H1 (cell line): ENCODE measurements around the gene CALU. TPM values are rescaled to one million over a fixed set of nuclear protein-coding genes. Genes with fewer than 3 reads are reported as not detected.

Experiments used
- CTCF ChIA-PET: fragments of 300-600 bp; sonication (Branson Sonifier 250); formaldehyde crosslinking; loops from one replicate; lab custom pipeline; 2021; ENCODE audit not compliant: partially characterized antibody; lab: Charles Lee
- POLR2A ChIA-PET: fragments of 300-600 bp; sonication (Branson Sonifier 250); formaldehyde crosslinking; loops from one replicate; lab custom pipeline; 2021; ENCODE audit warnings: inconsistent platforms; ENCODE audit not compliant: partially characterized antibody; lab: Charles Lee
- DNase-seq, 2 experiments: peaks; one replicate each; pipeline versions ENCODE4 v3.0.0 to v3.0.0-alpha.2; 2010 to 2022; ENCODE audit warnings: low spot score in 2 of 2, low read depth in 1 of 2, mixed read lengths in 1 of 2
- FAIRE-seq: peaks from 2 replicates; lab custom pipeline; 2011; peaks lifted over from hg19 to GRCh38; lab: Jason Lieb, UNC
- H2AFZ ChIP-seq: 2 replicates; pipeline ENCODE4 v1.8.1; 2012; ENCODE audit warnings: low read length, inconsistent platforms
- H2AK5ac ChIP-seq: 2 replicates; pipeline ENCODE4 v1.6.1; 2013; ENCODE audit warnings: low read depth, low read length
- H2BK120ac ChIP-seq: replicated peaks from 2 replicates; pipeline ENCODE3; 2013; ENCODE audit warnings: low read depth, low read length, inconsistent platforms
- H2BK12ac ChIP-seq: 2 replicates; pipeline ENCODE4 v1.6.1; 2013; ENCODE audit warnings: low read depth, low read length
- H2BK15ac ChIP-seq: 2 replicates; pipeline ENCODE4 v1.6.1; 2013; ENCODE audit warnings: low read length
- H2BK20ac ChIP-seq: 2 replicates; pipeline ENCODE4 v1.6.1; 2013; ENCODE audit warnings: low read length
- H2BK5ac ChIP-seq: 2 replicates; pipeline ENCODE4 v1.6.1; 2013; ENCODE audit warnings: low read depth, low read length
- H3K14ac ChIP-seq: 2 replicates; pipeline ENCODE4 v1.6.1; 2013; ENCODE audit warnings: inconsistent platforms; ENCODE audit not compliant: insufficient read length
- H3K18ac ChIP-seq: 2 replicates; pipeline ENCODE4 v1.6.1; 2013; ENCODE audit warnings: low read length; ENCODE audit errors: extremely low read depth
- H3K23ac ChIP-seq: 2 replicates; pipeline ENCODE4 v1.6.1; 2013; ENCODE audit warnings: inconsistent platforms; ENCODE audit not compliant: insufficient read length
- H3K23me2 ChIP-seq: 2 replicates; pipeline ENCODE4 v1.6.1; 2013; ENCODE audit warnings: low read depth, low read length
- H3K27ac ChIP-seq: 2 replicates; pipeline ENCODE4 v1.6.1; 2011; ENCODE audit warnings: low read depth, low read length, inconsistent platforms
- H3K27me3 ChIP-seq, 4 experiments: replicated peaks in 1 of 4; 1 replicate in 1 of 4; 2 replicates in 3 of 4; pipeline versions ENCODE4 v1.6.1 to v1.8.1; 2011 to 2013; ENCODE audit warnings: low read length in 3 of 4, mild to moderate bottlenecking in 3 of 4, inconsistent platforms in 2 of 4, mixed read lengths in 2 of 4, moderate library complexity in 1 of 4; ENCODE audit not compliant: control insufficient read depth in 3 of 4, insufficient read depth in 3 of 4; ENCODE audit errors: extremely low read depth in 1 of 4
- H3K36me3 ChIP-seq, 4 experiments: 2 replicates each; pipeline versions ENCODE4 v1.6.1 to v1.8.1; 2011 to 2013; ENCODE audit warnings: mild to moderate bottlenecking in 4 of 4, low read length in 3 of 4, moderate library complexity in 2 of 4, control low read depth in 1 of 4, inconsistent platforms in 1 of 4; ENCODE audit not compliant: insufficient read depth in 4 of 4, control insufficient read depth in 2 of 4
- H3K4ac ChIP-seq: replicated peaks from 2 replicates; pipeline ENCODE3; 2013; ENCODE audit warnings: low read length, low read depth, mixed read lengths, inconsistent platforms; ENCODE audit not compliant: insufficient read length
- H3K4me1 ChIP-seq, 4 experiments: replicated peaks in 1 of 4; 1 replicate in 1 of 4; 2 replicates in 3 of 4; pipeline versions ENCODE4 v1.6.1 to v1.8.1; 2011 to 2013; ENCODE audit warnings: low read length in 3 of 4, inconsistent platforms in 2 of 4, mixed read lengths in 1 of 4; ENCODE audit not compliant: insufficient read depth in 4 of 4, control insufficient read depth in 3 of 4
- H3K4me2 ChIP-seq, 2 experiments: 2 replicates each; pipeline versions ENCODE4 v1.6.1 to v1.8.1; 2011 to 2013; ENCODE audit warnings: low read depth in 2 of 2, low read length in 2 of 2, control low read depth in 1 of 2, inconsistent platforms in 1 of 2, mild to moderate bottlenecking in 1 of 2; ENCODE audit not compliant: insufficient read depth in 1 of 2
- H3K4me3 ChIP-seq, 4 experiments: fragments of 200-600, 300-600 bp in 1 of 4; sonication (generic), shearing (Covaris generic), sonication (Bioruptor Twin) in 1 of 4; 2 replicates each; pipeline versions ENCODE4 v1.5.1 to v1.8.1; 2011 to 2016; ENCODE audit warnings: low read length in 4 of 4, low read depth in 3 of 4, control low read depth in 2 of 4, inconsistent platforms in 2 of 4, mild to moderate bottlenecking in 2 of 4, mixed read lengths in 1 of 4, moderate library complexity in 1 of 4; ENCODE audit not compliant: insufficient read depth in 2 of 4; ENCODE audit errors: extremely low read depth in 1 of 4
- H3K56ac ChIP-seq: replicated peaks from 2 replicates; pipeline ENCODE3; 2013; ENCODE audit warnings: low read depth, mild to moderate bottlenecking, mixed read lengths, low read length, inconsistent platforms; ENCODE audit not compliant: insufficient read length
- H3K79me1 ChIP-seq: 2 replicates; pipeline ENCODE4 v1.6.1; 2013; ENCODE audit warnings: low read depth, low read length, control low read depth
- H3K79me2 ChIP-seq, 2 experiments: 2 replicates each; pipeline versions ENCODE4 v1.6.1 to v1.8.1; 2012 to 2013; ENCODE audit warnings: low read length in 2 of 2, mild to moderate bottlenecking in 2 of 2, inconsistent platforms in 1 of 2; ENCODE audit not compliant: insufficient read depth in 2 of 2, control insufficient read depth in 1 of 2
- H3K9ac ChIP-seq, 4 experiments: replicated peaks in 1 of 4; 1 replicate in 1 of 4; 2 replicates in 3 of 4; pipeline versions ENCODE4 v1.6.1 to v1.8.1; 2011 to 2013; ENCODE audit warnings: low read depth in 3 of 4, low read length in 3 of 4, control low read depth in 2 of 4, mild to moderate bottlenecking in 2 of 4, moderate library complexity in 2 of 4, inconsistent platforms in 1 of 4; ENCODE audit errors: extremely low read depth in 1 of 4
- H3K9me3 ChIP-seq, 2 experiments: 2 replicates each; pipeline versions ENCODE4 v1.6.1 to v1.8.1; 2012 to 2013; ENCODE audit warnings: mild to moderate bottlenecking in 2 of 2, moderate library complexity in 2 of 2, control low read depth in 1 of 2, inconsistent platforms in 1 of 2, low read depth in 1 of 2, low read length in 1 of 2, mixed read lengths in 1 of 2; ENCODE audit not compliant: insufficient read depth in 2 of 2
- H4K20me1 ChIP-seq, 2 experiments: replicated peaks in 1 of 2; 2 replicates each; pipeline versions ENCODE3 to v1.8.1; 2011 to 2013; ENCODE audit warnings: inconsistent platforms in 2 of 2, low read length in 2 of 2, mild to moderate bottlenecking in 1 of 2; ENCODE audit not compliant: insufficient read depth in 2 of 2, control insufficient read depth in 1 of 2
- H4K5ac ChIP-seq: 2 replicates; pipeline ENCODE4 v1.6.1; 2013; ENCODE audit warnings: low read length, low read depth, mixed read lengths, inconsistent platforms; ENCODE audit not compliant: insufficient read length
- H4K8ac ChIP-seq: 2 replicates; pipeline ENCODE4 v1.8.0; 2013; ENCODE audit warnings: mild to moderate bottlenecking, moderate library complexity, low read length, inconsistent platforms; ENCODE audit not compliant: insufficient read depth; ENCODE audit errors: extremely low read depth
- H4K91ac ChIP-seq: replicated peaks from 2 replicates; pipeline ENCODE3; 2013; ENCODE audit warnings: low read length, mixed read lengths, inconsistent platforms; ENCODE audit not compliant: insufficient read length
- WGBS, 2 experiments: shearing (Covaris generic) in 1 of 2; methylation state at CpG; one replicate each; pipeline versions ENCODE4 v1.1.6 to v1.1.7; 2013 to 2015; ENCODE audit warnings: low lambda C conversion rate in 2 of 2, mixed read lengths in 2 of 2, inconsistent platforms in 1 of 2, low coverage in 1 of 2, missing lambda C conversion rate in 1 of 2; ENCODE audit not compliant: insufficient replicate concordance in 2 of 2, insufficient coverage in 1 of 2, insufficient read length in 1 of 2; ENCODE audit errors: extremely low coverage in 1 of 2, missing lambda C conversion rate in 1 of 2; 5-methylcytosine and 5-hydroxymethylcytosine counted together
- polyA plus RNA-seq, 7 experiments: library from polyadenylated mRNA; depleted of rRNA in 3 of 7; stranded (reverse) in 5 of 7; unstranded in 2 of 7; fragments of >200 nt in 5 of 7; fragments of 200-250 nt in 2 of 7; gene quantifications; 1 replicate in 5 of 7; 2 replicates in 1 of 7; 4 replicates in 1 of 7; pipeline versions ENCODE4 v1.2.1 to v1.2.3, GENCODE V29; 2011 to 2013; ENCODE audit warnings: missing spikeins in 2 of 7, mixed read lengths in 2 of 7
- total RNA-seq: library from RNA; stranded (reverse); fragmentation: NEBNext Ultra II Directional; extraction: Animal tissue kit (Norgen Biotek cat#: 25700); gene quantifications from 2 replicates; pipeline ENCODE4 v1.2.1, GENCODE V29; 2021
- TF ChIP-seq, protein P1 (sequence below): IDR thresholded peaks from 2 replicates; pipeline ENCODE4 v1.6.1; 2011; ENCODE audit warnings: low read length, improper control_type of control experiment
- TF ChIP-seq, protein P2 (sequence below): IDR thresholded peaks from 2 replicates; pipeline ENCODE4 v1.6.1; 2012; ENCODE audit warnings: low read length, inconsistent platforms

Gene CALU
- total and polyA plus RNA-seq, 2 of the 8 experiments (the other 6 are each of a cell fraction or from before 2014, with no cell fraction given), result 67.2 to 170 TPM

DNA sequence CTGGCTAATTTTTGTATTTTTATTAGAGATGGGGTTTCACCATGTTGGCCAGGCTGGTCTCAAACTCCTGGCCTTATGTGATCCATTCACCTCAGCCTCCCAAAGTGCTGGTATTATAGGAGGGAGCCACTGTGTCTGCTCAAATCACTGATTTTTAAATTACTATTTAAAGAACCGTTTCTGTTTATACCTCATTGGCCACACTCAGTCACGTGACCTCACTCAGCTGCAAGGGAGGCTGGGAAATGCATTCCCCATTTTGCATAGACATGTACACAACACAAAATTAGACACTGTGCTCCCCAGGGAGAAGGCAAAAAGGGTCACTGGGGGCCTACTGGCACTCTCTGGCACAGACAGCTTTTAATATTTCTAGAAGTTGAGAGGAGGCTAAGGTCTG lies 13.6 kb upstream of the CALU start:
- H3K18ac ChIP-seq, result no peak overlapping the region
- no peak overlapping the region for H3K9ac ChIP-seq
- H2BK120ac ChIP-seq, result no peak overlapping the region
- POLR2A ChIA-PET, result interaction anchor here (1.7 to 1.9 kb wide), 2 partner anchors 13 to 16 kb away, joined by 5 to 7 read pairs; partner anchors contain the start of gene CALU
- H4K8ac ChIP-seq, result no peak overlapping the region
- no peak overlapping the region for H2BK12ac ChIP-seq
- no peak overlapping the region for H3K56ac ChIP-seq
- H3K4me2 ChIP-seq, result no peak overlapping the region
- H3K36me3 ChIP-seq, result no peaks in the 10 kb centered on the region; a peak in 1 of 8 replicates
- CTCF ChIA-PET, result interaction anchor here (0.6 to 1.6 kb wide), 6 partner anchors 9 to 156 kb away, joined by 3 to 8 read pairs (median 4); partner anchors contain the start of gene GARIN1A
- FAIRE-seq (no peak), DNase-seq (peak in 1 of 2 experiments; percentile 31)
- H3K23ac ChIP-seq, result no peak overlapping the region
- H2AFZ ChIP-seq, result no peak overlapping the region
- no peaks in the 10 kb centered on the region for H4K20me1 ChIP-seq
- no peak overlapping the region for H3K14ac ChIP-seq
- no peaks in the 10 kb centered on the region for H3K4me1 ChIP-seq
- no peaks in the 10 kb centered on the region; the same call in 1 of the 2 replicates for H3K23me2 ChIP-seq
- no peak overlapping the region for H2BK15ac ChIP-seq
- H3K79me1 ChIP-seq, result no peaks in the 10 kb centered on the region
- H4K5ac ChIP-seq, result no peak overlapping the region
- no peaks in the 10 kb centered on the region for H3K9me3 ChIP-seq
- no peak overlapping the region for H2BK20ac ChIP-seq
- H2BK5ac ChIP-seq, result no peak overlapping the region
- H3K27ac ChIP-seq, result no peak overlapping the region
- H3K79me2 ChIP-seq, result no peaks in the 10 kb centered on the region
- H3K4ac ChIP-seq, result no peak overlapping the region
- no peak overlapping the region for H4K91ac ChIP-seq
- no peak overlapping the region for H2AK5ac ChIP-seq
- TF ChIP-seq, protein P1, sequence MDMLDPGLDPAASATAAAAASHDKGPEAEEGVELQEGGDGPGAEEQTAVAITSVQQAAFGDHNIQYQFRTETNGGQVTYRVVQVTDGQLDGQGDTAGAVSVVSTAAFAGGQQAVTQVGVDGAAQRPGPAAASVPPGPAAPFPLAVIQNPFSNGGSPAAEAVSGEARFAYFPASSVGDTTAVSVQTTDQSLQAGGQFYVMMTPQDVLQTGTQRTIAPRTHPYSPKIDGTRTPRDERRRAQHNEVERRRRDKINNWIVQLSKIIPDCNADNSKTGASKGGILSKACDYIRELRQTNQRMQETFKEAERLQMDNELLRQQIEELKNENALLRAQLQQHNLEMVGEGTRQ, result 0 out of 2 replicates have a peak, but pooled peaks have one; percentile 18
- TF ChIP-seq, protein P2, sequence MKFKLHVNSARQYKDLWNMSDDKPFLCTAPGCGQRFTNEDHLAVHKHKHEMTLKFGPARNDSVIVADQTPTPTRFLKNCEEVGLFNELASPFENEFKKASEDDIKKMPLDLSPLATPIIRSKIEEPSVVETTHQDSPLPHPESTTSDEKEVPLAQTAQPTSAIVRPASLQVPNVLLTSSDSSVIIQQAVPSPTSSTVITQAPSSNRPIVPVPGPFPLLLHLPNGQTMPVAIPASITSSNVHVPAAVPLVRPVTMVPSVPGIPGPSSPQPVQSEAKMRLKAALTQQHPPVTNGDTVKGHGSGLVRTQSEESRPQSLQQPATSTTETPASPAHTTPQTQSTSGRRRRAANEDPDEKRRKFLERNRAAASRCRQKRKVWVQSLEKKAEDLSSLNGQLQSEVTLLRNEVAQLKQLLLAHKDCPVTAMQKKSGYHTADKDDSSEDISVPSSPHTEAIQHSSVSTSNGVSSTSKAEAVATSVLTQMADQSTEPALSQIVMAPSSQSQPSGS, result no peak
- H3K27me3 ChIP-seq, result no peaks in the 10 kb centered on the region
- H3K4me3 ChIP-seq, result no peak overlapping the region
- 97% methylated on average over 2 of the region's 2 CpGs; no CpG with 5 or more reads in 1 of the 2 experiments for WGBS, 2 experiments
